Measurements from ENCODE around the gene COLEC11.

Gene COLEC11

GRCh38 chr2:3655871-3656761 is 61.2 kb downstream of the COLEC11 start:
- Histone ChIP-seq H3K4me3 (ENCODE audit: insufficient read depth, low read length, poor library complexity, severe bottlenecking) (no peak overlapping the region), H3K79me2 (ENCODE audit: insufficient read depth, low read length) (no peaks in the 10 kb centered on the region), H3K4me2 (ENCODE audit: low read depth, low read length, poor library complexity, severe bottlenecking) (no peak overlapping the region), H4K20me1 (ENCODE audit: low read depth, low read length) (no peaks in the 10 kb centered on the region), H3K36me3 (ENCODE audit: low read length) (no peaks in the 10 kb centered on the region), H3K27ac (ENCODE audit: low read depth, low read length) (no peak overlapping the region), H3F3A (ENCODE audit: insufficient read depth) (no peaks in the 10 kb centered on the region), H3K27me3 (ENCODE audit: low read length) (no peaks in the 10 kb centered on the region), H3K9me2 (replicated peaks; ENCODE audit: insufficient read depth, low read length) (no peaks in the 10 kb centered on the region), H3K9me3 (ENCODE audit: insufficient read depth, low read length) (no peaks in the 10 kb centered on the region), H3K9ac (ENCODE audit: low read length) (no peak overlapping the region), H2AFZ (ENCODE audit: low read depth, low read length, severe bottlenecking) (no peak overlapping the region)
- TF ChIP-seq EZH2phosphoT487 (conservative IDR thresholded peaks at IDR 0.05; ENCODE audit: low read length): no peak
- no peak for TF ChIP-seq CTCF (IDR thresholded peaks at IDR 0.05; ENCODE audit: insufficient read depth, low read length, poor library complexity, severe bottlenecking)

GRCh38 chr2:3656762-3657721 is 62.1 kb downstream of the COLEC11 start:
- TF ChIP-seq EZH2phosphoT487 (conservative IDR thresholded peaks at IDR 0.05; ENCODE audit: low read length) (no peak), CTCF (IDR thresholded peaks at IDR 0.05; ENCODE audit: insufficient read depth, low read length, poor library complexity, severe bottlenecking) (no peak)
- H3K9me3 ChIP-seq (ENCODE audit: insufficient read depth, low read length): no peaks in the 10 kb centered on the region
- no peaks in the 10 kb centered on the region for H3K9me2 ChIP-seq (replicated peaks; ENCODE audit: insufficient read depth, low read length)
- no peaks in the 10 kb centered on the region for H3K79me2 ChIP-seq (ENCODE audit: insufficient read depth, low read length)
- H3F3A ChIP-seq (ENCODE audit: insufficient read depth): no peaks in the 10 kb centered on the region
- no peaks in the 10 kb centered on the region for H3K27me3 ChIP-seq (ENCODE audit: low read length)
- no peak overlapping the region for H2AFZ ChIP-seq (ENCODE audit: low read depth, low read length, severe bottlenecking)
- H4K20me1 ChIP-seq (ENCODE audit: low read depth, low read length): no peaks in the 10 kb centered on the region
- H3K4me3 ChIP-seq (ENCODE audit: insufficient read depth, low read length, poor library complexity, severe bottlenecking): no peak overlapping the region
- H3K4me2 ChIP-seq (ENCODE audit: low read depth, low read length, poor library complexity, severe bottlenecking): no peak overlapping the region
- H3K36me3 ChIP-seq (ENCODE audit: low read length): no peaks in the 10 kb centered on the region
- H3K27ac ChIP-seq (ENCODE audit: low read depth, low read length): no peak overlapping the region
- no peak overlapping the region for H3K9ac ChIP-seq (ENCODE audit: low read length)

GRCh38 chr2:3657881-3658280 is 63.0 kb downstream of the COLEC11 start, which contains the start of gene ALLC:
Gene ALLC, plus strand, starts transcription at chr2:3658200. Its CDS starts 12,958 bp downstream, at chr2:3671158.
- no peak within 1 kb of the TSS for H3K9ac ChIP-seq (ENCODE audit: low read length)
- no peak within 1 kb of the TSS for H3K27ac ChIP-seq (ENCODE audit: low read depth, low read length)
- H3K4me2 ChIP-seq (ENCODE audit: low read depth, low read length, poor library complexity, severe bottlenecking): no peak within 1 kb of the TSS
- H4K20me1 ChIP-seq (ENCODE audit: low read depth, low read length): no peaks in the 10 kb centered on the region
- no peaks in the 10 kb centered on the region for H3K36me3 ChIP-seq (ENCODE audit: low read length)
- H3K27me3 ChIP-seq (ENCODE audit: low read length): no peaks in the 10 kb centered on the region
- H3K79me2 ChIP-seq (ENCODE audit: insufficient read depth, low read length): no peaks in the 10 kb centered on the region
- H3K9me2 ChIP-seq (replicated peaks; ENCODE audit: insufficient read depth, low read length): no peaks in the 10 kb centered on the region
- H3F3A ChIP-seq (ENCODE audit: insufficient read depth): no peaks in the 10 kb centered on the region
- H3K9me3 ChIP-seq (ENCODE audit: insufficient read depth, low read length): no peaks in the 10 kb centered on the region
- no peak within 1 kb of the TSS for H2AFZ ChIP-seq (ENCODE audit: low read depth, low read length, severe bottlenecking)
- TF ChIP-seq EZH2phosphoT487 (conservative IDR thresholded peaks at IDR 0.05; ENCODE audit: low read length): no peak
- no peak for TF ChIP-seq CTCF (IDR thresholded peaks at IDR 0.05; ENCODE audit: insufficient read depth, low read length, poor library complexity, severe bottlenecking)
- no peak within 1 kb of the TSS for H3K4me3 ChIP-seq (ENCODE audit: insufficient read depth, low read length, poor library complexity, severe bottlenecking)

All from SU-DHL-6 (cell line).